DOHH2 (cell line): ENCODE measurements around the gene TRMT5.

Experiments
- H3F3A ChIP-seq: fragments of 200-600 bp; sonication (generic), shearing (Covaris generic); 2 replicates; pipeline ENCODE4 v1.6.0; 2016; ENCODE audit warnings: antibody characterized with exemption, mild to moderate bottlenecking; ENCODE audit not compliant: control insufficient read depth, insufficient read depth
- H3K27ac ChIP-seq: fragments of 200-600 bp; sonication (generic); 2 replicates; pipeline ENCODE4 v1.5.1; 2014; ENCODE audit warnings: low read depth, mild to moderate bottlenecking, low read length, moderate library complexity
- H3K27me3 ChIP-seq: fragments of 200-600 bp; sonication (generic); 2 replicates; pipeline ENCODE4 v1.6.1; 2014; ENCODE audit warnings: mild to moderate bottlenecking, low read length, mixed read lengths; ENCODE audit not compliant: control insufficient read depth
- H3K36me3 ChIP-seq: fragments of 200-600 bp; sonication (generic); 2 replicates; pipeline ENCODE4 v1.6.1; 2014; ENCODE audit warnings: mild to moderate bottlenecking, low read length, moderate library complexity, mixed read lengths; ENCODE audit not compliant: control insufficient read depth
- H3K4me1 ChIP-seq: fragments of 200-600 bp; sonication (generic); 2 replicates; pipeline ENCODE4 v1.6.1; 2014; ENCODE audit warnings: mild to moderate bottlenecking, low read length, mixed read lengths; ENCODE audit not compliant: control insufficient read depth
- H3K4me2 ChIP-seq: fragments of 200-600 bp; sonication (generic); 2 replicates; pipeline ENCODE4 v1.6.0; 2014; ENCODE audit warnings: mild to moderate bottlenecking, low read length, moderate library complexity
- H3K4me3 ChIP-seq: fragments of 200-600 bp; sonication (generic); 2 replicates; pipeline ENCODE4 v1.5.1; 2014; ENCODE audit warnings: mild to moderate bottlenecking, low read length, mixed read lengths
- H3K79me2 ChIP-seq: fragments of 200-600 bp; sonication (generic); 2 replicates; pipeline ENCODE4 v1.6.1; 2014; ENCODE audit warnings: mild to moderate bottlenecking, low read length, mixed read lengths; ENCODE audit not compliant: control insufficient read depth
- H3K9me2 ChIP-seq: fragments of 200-600 bp; sonication (generic); replicated peaks from 2 replicates; pipeline ENCODE4 v1.6.1; 2014; ENCODE audit warnings: mild to moderate bottlenecking, low read length, mixed read lengths; ENCODE audit not compliant: control insufficient read depth
- H3K9me3 ChIP-seq: fragments of 200-600 bp; sonication (generic); 2 replicates; pipeline ENCODE4 v1.6.1; 2014; ENCODE audit warnings: antibody characterized with exemption, low read length, mixed read lengths; ENCODE audit not compliant: control insufficient read depth, insufficient read depth
- H4K20me1 ChIP-seq: fragments of 200-600 bp; sonication (generic); 2 replicates; pipeline ENCODE4 v1.6.0; 2014; ENCODE audit warnings: low read depth, mild to moderate bottlenecking, antibody characterized with exemption, low read length, moderate library complexity; ENCODE audit not compliant: control insufficient read depth, insufficient read depth
- EZH2phosphoT487 ChIP-seq: fragments of 200-600 bp; sonication (generic); IDR thresholded peaks from 2 replicates; pipeline ENCODE4 v1.6.1; 2017; ENCODE audit warnings: borderline replicate concordance, mild to moderate bottlenecking, antibody characterized with exemption, low read length, moderate library complexity, mixed read lengths
- TF ChIP-seq, protein P1 (sequence below): fragments of 200-600 bp; sonication (generic); IDR thresholded peaks from one replicate; pipeline ENCODE4 v1.5.1; 2014; ENCODE audit warnings: antibody characterized with exemption, mild to moderate bottlenecking, low read depth, low read length; ENCODE audit not compliant: poor library complexity, severe bottlenecking

The TRMT5 gene

DNA sequence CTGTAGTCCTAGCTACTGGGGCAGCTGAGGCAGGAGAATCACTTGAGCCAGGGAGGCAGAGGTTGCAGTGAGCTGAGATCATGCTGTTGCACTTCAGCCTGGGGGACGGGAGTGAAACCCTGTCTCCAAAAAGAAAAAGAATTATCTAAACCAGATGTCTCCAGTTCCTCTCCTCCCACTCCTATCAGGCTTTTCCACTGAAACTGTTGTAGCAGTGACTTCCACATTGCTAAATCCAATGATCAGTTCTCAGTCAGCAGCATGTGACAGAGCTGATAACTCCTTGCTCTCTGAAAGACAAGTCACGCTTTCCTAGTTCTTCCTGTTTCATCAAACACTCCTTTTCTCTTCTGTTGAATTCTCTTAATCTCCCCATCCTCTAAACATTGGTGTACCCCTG is 8.7 kb upstream of the TRMT5 start:
- no peaks in the 10 kb centered on the region for H3K27me3 ChIP-seq
- TF ChIP-seq, protein P1, sequence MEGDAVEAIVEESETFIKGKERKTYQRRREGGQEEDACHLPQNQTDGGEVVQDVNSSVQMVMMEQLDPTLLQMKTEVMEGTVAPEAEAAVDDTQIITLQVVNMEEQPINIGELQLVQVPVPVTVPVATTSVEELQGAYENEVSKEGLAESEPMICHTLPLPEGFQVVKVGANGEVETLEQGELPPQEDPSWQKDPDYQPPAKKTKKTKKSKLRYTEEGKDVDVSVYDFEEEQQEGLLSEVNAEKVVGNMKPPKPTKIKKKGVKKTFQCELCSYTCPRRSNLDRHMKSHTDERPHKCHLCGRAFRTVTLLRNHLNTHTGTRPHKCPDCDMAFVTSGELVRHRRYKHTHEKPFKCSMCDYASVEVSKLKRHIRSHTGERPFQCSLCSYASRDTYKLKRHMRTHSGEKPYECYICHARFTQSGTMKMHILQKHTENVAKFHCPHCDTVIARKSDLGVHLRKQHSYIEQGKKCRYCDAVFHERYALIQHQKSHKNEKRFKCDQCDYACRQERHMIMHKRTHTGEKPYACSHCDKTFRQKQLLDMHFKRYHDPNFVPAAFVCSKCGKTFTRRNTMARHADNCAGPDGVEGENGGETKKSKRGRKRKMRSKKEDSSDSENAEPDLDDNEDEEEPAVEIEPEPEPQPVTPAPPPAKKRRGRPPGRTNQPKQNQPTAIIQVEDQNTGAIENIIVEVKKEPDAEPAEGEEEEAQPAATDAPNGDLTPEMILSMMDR, result no peak
- TF ChIP-seq EZH2phosphoT487, result no peak
- no peaks in the 10 kb centered on the region for H3F3A ChIP-seq
- H4K20me1 ChIP-seq, result no peaks in the 10 kb centered on the region
- H3K4me3 ChIP-seq, result no peak overlapping the region
- H3K4me2 ChIP-seq, result no peak overlapping the region
- no peaks in the 10 kb centered on the region for H3K9me3 ChIP-seq
- no peak overlapping the region for H3K27ac ChIP-seq
- peaks cover 14% of the 10 kb centered on the region for H3K36me3 ChIP-seq
- no peaks in the 10 kb centered on the region for H3K79me2 ChIP-seq
- no peaks in the 10 kb centered on the region for H3K9me2 ChIP-seq
- H3K4me1 ChIP-seq, result no peaks in the 10 kb centered on the region

DNA sequence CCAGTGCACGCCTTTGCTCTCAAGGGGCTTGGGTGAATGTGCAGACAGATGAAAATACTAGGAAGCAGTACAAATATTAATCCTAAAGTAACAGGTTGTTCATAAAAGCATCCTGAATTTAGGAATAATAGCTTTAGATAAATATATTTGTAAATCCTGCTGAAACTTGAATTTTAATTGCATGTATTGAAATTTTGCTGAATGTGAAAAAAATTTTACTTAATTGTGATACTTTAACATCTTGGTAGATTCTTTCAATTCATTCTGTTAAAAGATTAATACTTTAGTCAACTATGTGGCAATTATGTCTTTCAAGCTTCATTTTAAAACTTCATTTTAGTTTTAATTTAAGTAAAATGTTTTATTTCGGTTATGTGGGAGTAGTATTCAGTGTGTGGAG is 5.6 kb upstream of the TRMT5 start:
- Histone ChIP-seq H3K9me2 (no peaks in the 10 kb centered on the region), H3K9me3 (no peaks in the 10 kb centered on the region), H3K4me1 (peaks cover 11% of the 10 kb centered on the region), H3K36me3 (peaks cover 8% of the 10 kb centered on the region; the same call in 1 of the 2 replicates), H3K4me2 (no peak overlapping the region), H3K79me2 (peaks cover 10% of the 10 kb centered on the region), H4K20me1 (no peaks in the 10 kb centered on the region), H3K27ac (no peak overlapping the region), H3K4me3 (no peak overlapping the region), H3K27me3 (no peaks in the 10 kb centered on the region), H3F3A (no peaks in the 10 kb centered on the region)
- TF ChIP-seq EZH2phosphoT487, result no peak
- TF ChIP-seq, protein P1, result no peak

DNA sequence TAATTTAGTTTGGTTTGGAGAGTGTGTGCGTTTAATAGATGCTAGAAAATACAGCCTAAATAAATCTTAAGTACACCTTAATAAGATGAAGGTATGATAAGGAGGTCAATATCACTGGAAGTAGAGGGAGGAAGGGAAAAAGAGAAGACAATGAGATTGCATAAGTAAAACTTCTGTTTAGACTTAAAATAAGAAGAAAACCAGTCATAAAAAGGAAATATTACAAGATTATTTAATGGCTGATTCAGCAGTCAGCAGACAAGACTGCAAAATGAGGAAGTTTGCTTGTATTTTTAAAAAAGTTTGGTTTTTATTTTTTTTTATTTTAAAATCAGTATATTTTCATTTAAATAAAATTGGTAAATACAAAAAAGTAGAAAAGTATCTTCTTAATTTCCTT is 3.3 kb upstream of the TRMT5 start:
- H3K9me2 ChIP-seq, result no peaks in the 10 kb centered on the region
- H3K4me2 ChIP-seq, result no peak overlapping the region
- H4K20me1 ChIP-seq, result no peaks in the 10 kb centered on the region
- H3K27me3 ChIP-seq, result no peaks in the 10 kb centered on the region
- no peak overlapping the region for H3K27ac ChIP-seq
- H3K36me3 ChIP-seq, result peaks cover 13% of the 10 kb centered on the region
- TF ChIP-seq, protein P1, result no peak
- no peak for TF ChIP-seq EZH2phosphoT487
- peaks cover 33% of the 10 kb centered on the region for H3K79me2 ChIP-seq
- peaks cover 22% of the 10 kb centered on the region for H3K4me1 ChIP-seq
- no peaks in the 10 kb centered on the region for H3K9me3 ChIP-seq
- H3K4me3 ChIP-seq, result no peak overlapping the region
- H3F3A ChIP-seq, result peaks cover 4% of the 10 kb centered on the region; the same call in 1 of the 2 replicates
